Mesangial cell (primary cell): ENCODE data around the gene RHBDL3. TPM values are rescaled to one million over a fixed set of nuclear protein-coding genes. Genes with fewer than 3 reads are reported as not detected.

ENCODE experiments used
- total RNA-seq: library from RNA; depleted of rRNA; stranded (reverse); fragments of >200 nt; gene quantifications from 2 replicates; pipeline ENCODE4 v1.2.3, GENCODE V29; 2015

The RHBDL3 gene, protein sequence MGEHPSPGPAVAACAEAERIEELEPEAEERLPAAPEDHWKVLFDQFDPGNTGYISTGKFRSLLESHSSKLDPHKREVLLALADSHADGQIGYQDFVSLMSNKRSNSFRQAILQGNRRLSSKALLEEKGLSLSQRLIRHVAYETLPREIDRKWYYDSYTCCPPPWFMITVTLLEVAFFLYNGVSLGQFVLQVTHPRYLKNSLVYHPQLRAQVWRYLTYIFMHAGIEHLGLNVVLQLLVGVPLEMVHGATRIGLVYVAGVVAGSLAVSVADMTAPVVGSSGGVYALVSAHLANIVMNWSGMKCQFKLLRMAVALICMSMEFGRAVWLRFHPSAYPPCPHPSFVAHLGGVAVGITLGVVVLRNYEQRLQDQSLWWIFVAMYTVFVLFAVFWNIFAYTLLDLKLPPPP
- total RNA-seq, result under 0.01 TPM in 1 of 2 replicates, not detected in the other

GRCh38 chr17:32265192-32265923 lies at the start of gene RHBDL3:
Gene RHBDL3 (plus strand): TSS chr17:32265832. CDS start chr17:32266190, 358 bp downstream.

GRCh38 chr17:32341857-32342602 lies 76.4 kb downstream of the RHBDL3 start, which contains the start of gene C17orf75:
Gene C17orf75 (minus strand): TSS chr17:32342173. CDS start chr17:32342139, 34 bp downstream.

GRCh38 chr17:32349854-32350665 lies 84.4 kb downstream of the RHBDL3 start, which contains the start of gene ZNF207:
Gene ZNF207 (plus strand): TSS chr17:32350157. CDS start chr17:32350286, 129 bp downstream.

Other genes with a start within 250 kb of the RHBDL3 start
- 13.9 and 21.8 TPM in 2 replicates for gene RHOT1, start 123.3 kb upstream of the RHBDL3 start, total RNA-seq
- 10.3 and 11.6 TPM in 2 replicates for gene C17orf75, start 76.3 kb downstream of the RHBDL3 start, total RNA-seq
- gene ZNF207, start 84.3 kb downstream of the RHBDL3 start, total RNA-seq, result 101 and 122 TPM in 2 replicates
- gene PSMD11, start 178.7 kb downstream of the RHBDL3 start, total RNA-seq, result 45.4 and 73.3 TPM in 2 replicates
- gene CDK5R1, start 221.2 kb downstream of the RHBDL3 start, total RNA-seq, result 2.1 and 3.0 TPM in 2 replicates